Heart left ventricle (tissue), 13 donors: Measurements from ENCODE around the gene SLC25A18.

Experiments used
- POLR2A ChIP-seq, 2 donors: fragments of 450-650 bp; IDR thresholded peaks; one replicate each; pipeline ENCODE4 v1.6.1; 2017; ENCODE audit warnings: antibody characterized with exemption in 2 of 2, mild to moderate bottlenecking in 2 of 2, moderate library complexity in 2 of 2
- TF ChIP-seq, protein P1 (sequence below), 12 donors: fragments of 200-600 bp; sonication (generic) in 4 of 12; IDR thresholded peaks; one replicate each; pipeline versions ENCODE4 v1.5.0 to v1.8.0; 2018 to 2022; ENCODE audit warnings: antibody characterized with exemption in 12 of 12, mild to moderate bottlenecking in 5 of 12
- donor health status: ischemic (EF 13 %, LVEDD 7.1; RV severe dilation, severe dysfunction).
- donor health status: DM: no; HTN: yes; CAD: no.
- donor health status: DM: no; HTN: no; CAD: no.
- donor health status: ischemic (EF 25% LVEDD 6.9; RV normal size, moderate dysfunction).
- donor health status: ischemic (EF 25% LVEDD 5.7; RV mildly dilated, moderate dysfunction).
- donor health status: ischemic (EF 35%, LVEDD 5.7; RV mildly dilated, moderate dysfunction).
- donor health status: nonischemic (EF 11% LVEDD 7.7; RV severe dilation, severe dysfunction).
- donor health status: DM: yes; HTN: yes; CAD: no.
- donor health status: PGD.
- donor health status: ischemic (EF 29% LVEDD 5.4; RV normal size, mild dysfunction).
- donor health status: nonischemic (EF 23%, LVEDD 6.1; RV moderate dilation, normal function).

DNA sequence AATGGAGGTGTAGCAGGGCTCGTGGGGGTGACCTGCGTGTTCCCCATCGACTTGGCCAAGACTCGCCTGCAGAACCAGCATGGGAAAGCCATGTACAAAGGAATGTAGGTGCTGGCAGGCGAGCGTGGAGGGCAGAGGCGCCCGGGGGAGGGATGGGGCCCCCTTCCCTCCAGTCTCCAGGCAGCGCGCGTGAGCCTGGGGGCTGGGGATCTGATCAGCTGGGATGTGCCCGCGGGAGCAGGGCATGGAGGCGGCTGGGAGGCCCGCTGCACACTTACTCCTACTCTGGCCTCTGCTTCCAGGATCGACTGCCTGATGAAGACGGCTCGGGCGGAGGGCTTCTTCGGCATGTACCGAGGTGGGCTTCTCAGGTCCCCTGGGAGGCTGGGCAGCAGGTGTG, 17.8 kb downstream of the SLC25A18 start:
- TF ChIP-seq POLR2A (IDR thresholded peaks at IDR 0.05), result no peak
- TF ChIP-seq, protein P1, sequence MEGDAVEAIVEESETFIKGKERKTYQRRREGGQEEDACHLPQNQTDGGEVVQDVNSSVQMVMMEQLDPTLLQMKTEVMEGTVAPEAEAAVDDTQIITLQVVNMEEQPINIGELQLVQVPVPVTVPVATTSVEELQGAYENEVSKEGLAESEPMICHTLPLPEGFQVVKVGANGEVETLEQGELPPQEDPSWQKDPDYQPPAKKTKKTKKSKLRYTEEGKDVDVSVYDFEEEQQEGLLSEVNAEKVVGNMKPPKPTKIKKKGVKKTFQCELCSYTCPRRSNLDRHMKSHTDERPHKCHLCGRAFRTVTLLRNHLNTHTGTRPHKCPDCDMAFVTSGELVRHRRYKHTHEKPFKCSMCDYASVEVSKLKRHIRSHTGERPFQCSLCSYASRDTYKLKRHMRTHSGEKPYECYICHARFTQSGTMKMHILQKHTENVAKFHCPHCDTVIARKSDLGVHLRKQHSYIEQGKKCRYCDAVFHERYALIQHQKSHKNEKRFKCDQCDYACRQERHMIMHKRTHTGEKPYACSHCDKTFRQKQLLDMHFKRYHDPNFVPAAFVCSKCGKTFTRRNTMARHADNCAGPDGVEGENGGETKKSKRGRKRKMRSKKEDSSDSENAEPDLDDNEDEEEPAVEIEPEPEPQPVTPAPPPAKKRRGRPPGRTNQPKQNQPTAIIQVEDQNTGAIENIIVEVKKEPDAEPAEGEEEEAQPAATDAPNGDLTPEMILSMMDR (IDR thresholded peaks at IDR 0.05), result no peak
